GM03348 (cell line): Measurements from ENCODE around the gene SMIM12.

ENCODE experiments used
- DNase-seq: peaks from one replicate; pipeline ENCODE4 v3.0.0; 2012; ENCODE audit warnings: low spot score

Gene SMIM12

GRCh38 chr1:34872133-34872503 is 12.6 kb upstream of the SMIM12 start:
- DNase-seq: no peak

- DNase-seq: no peak
Measured at GRCh38 chr1:34871443-34872132, 12.0 kb upstream of the SMIM12 start.

GRCh38 chr1:34870395-34870794 is 10.8 kb upstream of the SMIM12 start:
- no peak for DNase-seq

GRCh38 chr1:34869760-34870159 is 10.2 kb upstream of the SMIM12 start:
- no peak for DNase-seq

GRCh38 chr1:34868230-34869049 is 8.9 kb upstream of the SMIM12 start:
- DNase-seq: no peak

GRCh38 chr1:34867415-34867814 is 7.9 kb upstream of the SMIM12 start:
- DNase-seq: no peak

GRCh38 chr1:34866762-34867109 is 7.2 kb upstream of the SMIM12 start:
- no peak for DNase-seq

- DNase-seq: peak; percentile 91
Measured at GRCh38 chr1:34865981-34866761, 6.6 kb upstream of the SMIM12 start.

GRCh38 chr1:34865573-34865972 is 6.0 kb upstream of the SMIM12 start:
- DNase-seq: no peak

- no peak for DNase-seq
Measured at GRCh38 chr1:34864759-34865158, 5.2 kb upstream of the SMIM12 start.

- DNase-seq: no peak
Measured at GRCh38 chr1:34863501-34863900, 4.0 kb upstream of the SMIM12 start.

- DNase-seq: peak; percentile 53
Measured at GRCh38 chr1:34858901-34859445, 576 bp downstream of the SMIM12 start.

- DNase-seq: no peak
Measured at GRCh38 chr1:34856697-34857096, 2.9 kb downstream of the SMIM12 start.

- peak; percentile 94 for DNase-seq
Measured at GRCh38 chr1:34852677-34853217, 6.8 kb downstream of the SMIM12 start.

GRCh38 chr1:34851431-34852105 is 8.0 kb downstream of the SMIM12 start:
- DNase-seq: no peak

GRCh38 chr1:34850382-34850781 is 9.2 kb downstream of the SMIM12 start:
- DNase-seq: no peak

GRCh38 chr1:34847094-34847493 is 12.5 kb downstream of the SMIM12 start:
- DNase-seq: no peak

- DNase-seq: no peak
Measured at GRCh38 chr1:34846265-34846664, 13.3 kb downstream of the SMIM12 start.

- no peak for DNase-seq
Measured at GRCh38 chr1:34845131-34845901, 14.2 kb downstream of the SMIM12 start.

- DNase-seq: no peak
Measured at GRCh38 chr1:34844252-34844634, 15.3 kb downstream of the SMIM12 start.
